Measurements from ENCODE around the gene MRTFA.

The MRTFA gene

GRCh38 chr22:40363059-40363458 lies 273.5 kb downstream of the MRTFA start:
- no peak for DNase-seq
- in situ Hi-C loops (cut with MboI; ENCODE audit: low pct_unique_long_range_greater_than_20kb, low sequenced_read_pairs) = no loop called here

- in situ Hi-C loops (cut with MboI; ENCODE audit: low pct_unique_long_range_greater_than_20kb, low sequenced_read_pairs) = no loop called here
- no peak for DNase-seq
These were observed 275.4 kb downstream of the MRTFA start for GRCh38 chr22:40361100-40361499.
